Stimulated activated CD4-positive, alpha-beta T cell treated with anti-CD3 and anti-CD28 coated beads, Interleukin-4, amount 100 ng/mL, for 48 hours (primary cell): ENCODE data around the gene NKIRAS1.
"Not testable (repeated sequence)": the region's sequence is repeated elsewhere in the genome, so short reads cannot be mapped to it uniquely, and the experiment has no call there.

Source experiments
- DNase-seq, 2 donors: peaks; one replicate each; pipeline ENCODE4 v3.0.0-alpha.2; 2020; ENCODE audit warnings: low read depth in 2 of 2

Gene NKIRAS1

DNA sequence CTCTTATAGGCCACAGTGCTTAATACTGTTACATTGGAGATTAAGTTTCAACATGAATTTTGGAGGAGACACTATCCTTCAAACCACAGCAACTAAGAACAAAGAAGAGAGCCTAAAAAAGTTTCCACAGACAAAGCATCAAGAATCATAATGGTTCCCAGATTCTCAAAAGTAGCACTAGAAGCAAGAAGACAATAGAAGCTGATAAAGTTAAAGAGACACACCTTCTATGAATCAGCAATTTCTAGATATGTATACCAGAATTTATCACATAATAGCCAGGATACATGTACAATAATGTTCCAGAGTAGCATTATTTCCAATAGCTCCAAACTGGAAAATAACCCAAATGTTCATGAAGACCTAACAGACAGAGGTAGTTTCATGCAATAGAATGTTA lies 12.2 kb downstream of the NKIRAS1 start:
- no peak for DNase-seq

DNA sequence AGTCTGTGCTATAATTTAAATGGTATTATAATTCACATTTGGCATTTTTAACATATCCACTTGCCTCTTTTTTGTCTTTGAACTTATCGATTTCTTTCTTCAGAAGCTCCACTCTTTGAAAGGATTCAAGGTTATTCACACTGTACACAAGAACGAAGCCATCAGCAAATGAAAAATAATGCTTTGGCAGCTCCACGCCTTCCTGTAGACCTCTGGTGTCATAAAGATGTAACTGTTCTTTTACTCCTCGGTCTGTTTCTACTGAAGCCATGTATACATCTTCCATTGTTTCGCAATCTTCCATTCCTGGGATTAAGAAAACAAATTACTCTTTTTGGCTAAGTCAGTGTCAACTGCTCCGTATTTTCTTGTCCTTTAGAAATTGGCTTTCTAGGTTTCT lies 16.0 kb downstream of the NKIRAS1 start:
- no peak for DNase-seq

DNA sequence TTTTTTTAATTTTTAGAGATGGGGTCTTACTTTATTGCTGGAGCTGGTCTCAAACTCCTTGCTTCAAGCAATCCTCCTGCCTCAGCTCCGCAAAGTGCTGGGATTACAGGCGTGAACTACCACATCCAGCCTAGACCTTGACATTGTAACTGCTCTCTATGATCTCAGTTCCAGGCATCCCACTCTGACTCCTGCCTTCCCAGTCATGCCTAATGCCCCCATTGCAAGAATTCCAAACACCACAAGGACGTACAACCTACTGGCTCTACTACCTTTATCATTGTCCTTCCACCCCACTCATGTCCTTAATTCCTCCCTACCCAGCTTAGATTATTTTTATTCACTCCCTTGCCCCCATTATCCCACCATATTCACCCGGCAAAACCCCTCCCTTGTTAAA lies 21.6 kb downstream of the NKIRAS1 start:
- no peak for DNase-seq

DNA sequence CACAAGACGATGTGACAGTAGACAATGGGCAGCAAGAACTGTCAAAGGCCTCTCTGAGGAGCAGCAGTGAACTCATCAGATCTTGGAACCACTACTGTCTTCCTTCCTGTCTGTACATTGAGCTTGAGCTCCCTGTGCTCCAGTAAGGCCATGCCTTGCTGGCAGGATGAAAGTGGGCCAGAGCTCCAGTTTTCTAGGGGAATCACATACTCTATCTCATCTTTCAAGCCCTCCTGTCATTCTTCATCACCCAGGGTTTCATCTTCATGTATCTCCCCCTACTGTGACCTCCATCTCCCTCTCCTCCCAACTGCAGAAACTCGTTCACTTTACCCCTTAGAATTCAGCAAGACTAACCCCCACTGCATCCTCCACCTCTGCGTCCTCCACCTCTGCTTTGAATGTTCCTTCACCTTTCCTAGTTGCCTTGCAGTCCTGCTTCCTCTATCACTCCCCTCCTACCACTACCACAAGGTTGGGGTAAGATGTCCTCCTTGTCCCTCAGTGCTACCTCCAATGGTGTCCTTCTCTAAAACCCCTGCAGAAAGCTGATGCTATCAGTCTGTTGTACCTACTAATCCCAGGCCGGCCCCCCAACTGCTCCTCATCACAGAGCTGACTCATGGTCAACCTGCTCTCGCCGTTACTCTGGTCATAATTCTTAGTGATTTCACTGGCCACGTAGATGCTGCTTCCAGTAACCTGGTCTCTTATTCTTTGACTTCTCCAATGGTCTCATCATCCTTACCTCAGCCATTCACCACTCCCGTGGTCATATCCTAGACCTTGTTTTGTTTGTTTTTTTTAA lies 22.3 kb downstream of the NKIRAS1 start:
- DNase-seq: no peak

DNA sequence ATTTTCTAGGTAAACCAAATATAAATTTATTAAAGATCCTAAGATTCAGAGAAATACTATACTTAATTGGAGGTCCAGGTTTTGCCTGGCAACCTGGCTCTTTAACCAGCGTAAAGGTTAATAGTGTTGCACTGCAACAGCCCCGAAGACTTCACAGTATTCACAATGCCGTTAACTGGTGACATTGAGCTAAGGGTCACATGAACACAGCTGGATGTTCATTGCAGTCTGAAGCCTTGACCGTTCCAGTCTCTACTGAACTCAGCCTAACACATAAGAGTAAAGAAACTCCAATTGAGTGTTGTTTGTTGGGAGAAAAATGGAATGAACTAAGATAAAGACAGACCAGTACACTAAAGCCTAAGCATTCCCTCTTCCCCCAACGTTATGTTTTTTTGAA lies 26.8 kb downstream of the NKIRAS1 start:
- no peak for DNase-seq

DNA sequence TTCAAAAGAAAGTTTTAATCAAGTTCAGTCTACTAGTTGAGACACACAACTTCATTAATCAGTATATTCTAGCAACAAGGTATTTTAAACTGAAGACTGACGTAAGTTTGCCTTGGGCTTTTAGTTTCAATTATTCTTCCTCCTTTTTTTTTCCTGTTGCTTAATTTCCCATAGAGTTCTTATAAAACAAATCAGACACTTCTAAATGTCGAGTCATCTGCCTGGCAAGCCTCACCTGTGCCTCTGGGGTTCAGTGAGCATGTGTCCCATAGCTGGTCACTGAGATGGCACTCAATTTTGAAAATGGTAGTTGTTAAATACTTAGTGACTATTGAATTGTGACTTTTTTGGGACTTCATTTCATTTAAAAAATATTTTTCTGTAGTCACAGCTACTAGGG lies 27.4 kb downstream of the NKIRAS1 start:
- no peak for DNase-seq

DNA sequence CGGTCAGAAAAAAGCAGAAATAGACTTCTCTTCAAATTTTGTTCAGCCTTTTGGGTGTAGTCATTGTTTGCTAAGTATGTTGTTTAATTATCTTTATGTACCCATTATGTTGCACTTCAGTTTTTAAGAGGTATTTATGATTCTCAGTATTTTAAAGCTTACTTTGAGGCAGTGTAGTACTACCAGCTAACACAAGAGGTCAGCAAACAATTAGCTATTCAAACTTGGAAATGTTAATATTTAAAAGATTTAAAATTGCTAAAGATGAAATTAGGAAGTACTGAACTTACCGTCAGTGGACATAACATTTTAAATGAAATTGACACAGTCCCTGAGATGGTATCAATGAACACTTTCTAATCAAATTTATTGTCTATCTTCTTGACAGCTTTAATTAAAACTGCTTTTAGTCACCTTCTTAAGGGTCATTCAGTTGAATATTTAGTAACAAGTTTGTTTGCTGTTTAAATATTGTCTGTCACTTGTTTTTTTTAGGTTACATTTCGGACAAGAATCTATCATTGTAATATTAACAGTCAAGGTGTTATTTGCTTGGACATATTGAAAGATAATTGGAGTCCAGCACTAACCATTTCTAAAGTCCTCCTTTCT lies 28.1 kb downstream of the NKIRAS1 start:
- DNase-seq: no peak

DNA sequence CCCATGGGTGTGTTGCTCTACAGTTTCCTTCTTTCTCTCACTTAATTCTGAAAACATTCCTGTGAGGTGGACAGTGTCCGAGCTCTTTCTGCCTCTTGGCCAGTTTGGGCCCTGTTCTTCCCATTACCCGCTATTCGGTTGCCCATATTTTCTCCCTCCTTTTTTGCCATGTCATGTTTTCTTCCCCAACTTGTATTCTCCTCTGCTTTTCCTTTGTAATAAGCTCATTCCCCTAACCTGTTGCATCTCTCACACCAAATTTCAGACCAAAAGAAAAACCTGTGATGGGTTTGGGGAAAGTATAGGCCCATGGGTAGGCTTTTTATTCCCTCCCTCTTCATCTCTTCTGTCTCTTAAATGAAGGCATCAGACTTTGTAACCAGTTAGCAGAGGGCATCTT lies 30.5 kb downstream of the NKIRAS1 start:
- no peak for DNase-seq

DNA sequence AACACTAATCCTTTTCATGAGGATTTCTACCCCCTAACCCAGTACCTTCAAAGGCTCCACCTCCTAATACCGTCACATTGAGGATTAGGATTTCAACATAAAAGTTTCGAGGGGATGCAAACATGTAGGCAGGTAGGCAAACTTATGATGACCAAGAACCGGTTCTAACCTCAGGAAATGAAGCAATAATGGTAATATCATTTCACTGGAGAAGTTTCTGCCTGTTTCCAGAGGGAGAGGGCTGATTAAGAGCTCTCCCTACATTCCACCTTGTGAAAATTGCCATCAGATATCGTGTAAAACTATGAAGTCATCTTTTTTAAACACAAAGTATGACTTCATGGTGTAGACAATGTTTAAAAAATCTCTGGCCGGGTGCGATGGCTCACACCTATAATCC lies 31.6 kb downstream of the NKIRAS1 start:
- no peak for DNase-seq

DNA sequence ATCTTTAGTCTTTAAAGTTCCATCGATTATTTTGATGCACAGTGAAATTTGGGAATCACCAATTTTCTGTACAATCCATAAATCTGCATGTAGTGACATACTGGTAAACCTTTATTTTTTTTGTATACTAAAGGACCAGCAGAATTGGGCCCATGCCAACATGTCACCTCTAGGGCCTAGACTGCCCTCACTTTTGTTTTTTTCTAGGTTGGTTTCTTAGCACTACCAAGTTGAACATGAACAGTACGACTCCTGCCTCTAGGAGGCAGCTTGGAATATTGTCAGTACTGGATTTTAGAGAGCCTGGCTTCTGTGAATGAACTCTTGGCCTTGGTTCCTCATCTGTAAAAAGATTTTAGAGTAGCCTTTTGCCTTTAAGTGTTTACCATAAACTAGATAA lies 32.3 kb downstream of the NKIRAS1 start:
- no peak for DNase-seq

DNA sequence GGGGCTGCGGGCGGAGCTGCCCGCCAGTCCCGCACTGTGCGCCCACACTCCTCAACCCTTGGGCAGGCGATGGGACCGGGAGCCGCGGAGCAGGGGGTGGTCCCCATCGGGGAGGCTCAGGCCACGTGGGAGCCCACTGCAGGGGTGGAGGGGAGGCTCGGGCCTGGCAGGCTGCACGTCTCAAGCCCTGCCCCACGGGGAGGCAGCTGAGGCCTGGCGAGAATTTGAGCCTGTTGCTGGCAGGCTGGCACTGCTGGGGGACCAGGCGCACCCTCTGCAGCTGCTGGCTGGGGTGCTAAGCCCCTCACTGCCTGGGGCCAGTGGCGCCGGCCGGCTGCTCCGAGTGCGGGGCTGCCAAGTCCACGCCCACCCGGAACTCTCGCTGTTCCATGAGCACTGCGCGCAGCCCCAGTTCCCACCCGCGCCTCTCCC lies 34.3 kb downstream of the NKIRAS1 start:
- DNase-seq: no peak

DNA sequence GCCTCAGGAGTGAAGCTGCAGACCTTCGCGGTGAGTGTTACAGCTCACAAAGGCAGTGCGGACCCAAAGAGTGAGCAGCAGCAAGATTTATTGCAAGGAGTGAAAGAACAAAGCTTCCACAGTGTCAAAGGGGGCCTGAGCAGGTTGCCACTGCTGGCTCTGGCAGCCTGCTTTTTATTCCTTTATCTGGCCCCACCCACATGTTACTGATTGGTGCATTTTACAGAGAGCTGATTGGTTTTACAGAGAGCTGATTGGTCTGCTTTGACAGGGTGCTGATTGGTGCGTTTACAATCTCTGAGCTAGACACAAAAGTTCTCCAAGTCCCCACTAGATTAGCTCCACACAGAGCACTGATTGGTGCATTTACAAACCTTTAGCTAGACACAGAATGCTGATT lies 34.8 kb downstream of the NKIRAS1 start:
- not testable (repeated sequence) for DNase-seq

DNA sequence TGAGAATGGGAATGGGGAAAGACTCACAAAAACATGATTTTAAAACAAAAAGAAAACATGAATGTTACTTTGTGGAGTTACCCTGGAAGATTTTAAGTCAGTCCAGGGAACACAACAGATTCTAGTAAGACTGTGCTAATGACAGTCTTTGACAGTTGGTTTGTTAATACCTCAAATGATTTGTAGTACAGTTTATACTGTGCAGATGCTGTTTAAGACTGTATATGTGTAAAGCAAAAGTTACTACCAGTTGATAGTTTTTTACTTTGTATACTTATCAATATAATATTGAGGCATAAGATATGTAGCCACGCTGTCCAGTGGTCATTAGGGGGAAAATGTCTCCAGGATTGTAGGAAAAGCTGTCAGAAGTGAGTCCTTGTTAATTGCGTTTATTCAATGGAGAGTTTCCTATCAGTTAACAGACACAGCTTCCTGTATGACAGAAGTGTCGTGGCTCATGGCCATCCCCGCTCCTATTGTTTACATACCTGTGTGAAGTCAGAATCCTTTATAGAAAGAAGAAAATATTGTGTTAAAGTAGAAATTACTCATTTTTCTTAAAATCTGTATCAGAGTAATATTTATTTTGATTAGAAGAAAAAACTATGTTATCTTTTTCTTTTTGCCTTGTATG lies 36.0 kb downstream of the NKIRAS1 start:
- no peak for DNase-seq

DNA sequence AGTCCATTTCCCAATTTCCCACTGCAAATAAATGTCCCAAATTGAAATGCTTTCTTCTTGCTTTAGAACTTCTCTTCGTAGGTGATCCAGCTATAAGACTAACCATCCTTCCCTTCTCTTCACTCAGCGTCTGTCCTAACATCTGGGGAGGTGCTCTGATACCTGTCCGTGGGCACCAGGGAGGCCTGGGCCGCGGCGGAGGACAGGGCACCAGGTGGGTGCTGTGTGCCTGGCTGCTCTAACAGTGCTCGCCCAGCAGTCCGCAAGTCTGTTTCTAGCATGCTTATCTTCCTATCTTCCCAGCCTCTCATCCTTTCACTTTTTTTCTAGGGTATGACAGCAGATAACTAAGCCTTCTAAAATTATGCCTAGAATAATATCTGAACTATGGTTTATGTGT lies 37.3 kb downstream of the NKIRAS1 start:
- no peak for DNase-seq

DNA sequence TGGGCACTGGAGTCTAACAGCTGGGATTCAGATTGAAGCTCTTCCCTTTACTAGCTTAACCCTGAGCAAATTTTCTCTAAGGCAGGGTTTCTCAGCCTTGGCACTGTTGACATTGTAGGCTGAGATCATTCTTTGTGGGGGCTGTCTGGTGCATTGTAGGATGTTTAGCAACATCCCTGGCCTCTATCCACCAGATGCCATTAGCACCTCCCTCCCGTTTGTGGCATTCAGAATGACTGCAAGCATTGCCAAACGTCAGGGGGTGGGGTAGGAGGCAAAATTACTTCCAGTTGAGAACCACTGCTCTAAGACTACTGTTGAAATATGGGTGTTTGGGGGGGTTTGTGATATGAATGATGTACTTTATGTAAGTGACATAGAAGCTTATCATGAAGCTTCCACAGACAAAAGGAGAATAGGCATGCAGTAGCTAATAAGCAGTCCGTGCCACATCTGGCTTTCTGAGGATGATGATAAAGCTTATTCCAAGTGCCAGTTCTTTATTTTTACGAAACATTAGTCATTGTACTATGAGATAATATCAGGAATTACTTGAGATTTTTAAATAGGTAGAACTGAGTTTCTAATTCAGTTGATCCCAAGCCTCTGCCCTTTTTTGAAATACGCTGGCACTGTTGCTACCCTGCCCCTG lies 39.3 kb downstream of the NKIRAS1 start:
- DNase-seq: no peak

DNA sequence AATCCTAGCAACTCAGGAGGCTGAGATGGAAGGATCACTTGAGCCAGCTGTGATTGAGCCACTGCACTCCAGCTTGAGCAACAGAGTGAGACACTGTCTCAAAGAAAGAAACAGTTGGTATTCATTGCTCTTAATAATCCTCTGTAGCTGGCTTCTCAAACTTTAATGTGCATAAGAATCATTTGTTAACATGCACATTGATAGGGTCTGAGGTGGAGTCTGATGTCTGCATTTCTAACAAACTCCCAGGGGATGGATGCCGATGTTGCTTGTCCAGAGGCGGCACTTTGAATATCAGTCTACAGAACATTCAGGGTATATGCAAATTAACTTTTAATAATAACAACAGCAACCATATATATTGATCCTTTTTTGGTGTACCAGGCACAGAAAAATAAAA lies 39.9 kb downstream of the NKIRAS1 start:
- DNase-seq: no peak

DNA sequence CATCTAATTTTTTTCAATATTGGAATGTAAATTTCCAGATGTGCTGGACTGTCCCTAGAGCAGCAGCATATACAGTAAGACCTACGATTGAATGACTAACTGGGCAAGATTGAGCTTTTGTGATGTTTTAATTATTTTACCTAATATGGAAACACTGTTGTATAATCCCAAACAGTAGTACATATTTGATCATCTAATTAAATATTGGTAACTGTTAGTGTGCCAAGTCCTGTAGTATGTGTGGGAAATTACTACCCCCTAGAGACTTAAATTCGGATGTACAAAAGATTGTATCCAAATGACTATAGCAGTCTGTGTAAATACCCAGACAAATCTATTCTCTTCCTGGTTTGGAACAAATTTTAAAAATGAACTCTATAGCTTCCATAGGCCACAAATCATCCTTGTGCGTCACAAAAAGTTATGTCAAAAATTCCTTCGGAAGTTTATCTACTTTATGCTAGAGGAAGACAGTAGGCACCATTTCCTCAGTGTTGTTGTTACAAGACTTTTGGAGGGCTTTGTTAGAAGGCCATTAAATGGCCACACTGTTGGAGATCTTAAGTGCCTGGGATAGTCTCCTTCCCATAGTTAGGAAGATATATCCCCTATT lies 41.6 kb downstream of the NKIRAS1 start:
- DNase-seq: no peak

DNA sequence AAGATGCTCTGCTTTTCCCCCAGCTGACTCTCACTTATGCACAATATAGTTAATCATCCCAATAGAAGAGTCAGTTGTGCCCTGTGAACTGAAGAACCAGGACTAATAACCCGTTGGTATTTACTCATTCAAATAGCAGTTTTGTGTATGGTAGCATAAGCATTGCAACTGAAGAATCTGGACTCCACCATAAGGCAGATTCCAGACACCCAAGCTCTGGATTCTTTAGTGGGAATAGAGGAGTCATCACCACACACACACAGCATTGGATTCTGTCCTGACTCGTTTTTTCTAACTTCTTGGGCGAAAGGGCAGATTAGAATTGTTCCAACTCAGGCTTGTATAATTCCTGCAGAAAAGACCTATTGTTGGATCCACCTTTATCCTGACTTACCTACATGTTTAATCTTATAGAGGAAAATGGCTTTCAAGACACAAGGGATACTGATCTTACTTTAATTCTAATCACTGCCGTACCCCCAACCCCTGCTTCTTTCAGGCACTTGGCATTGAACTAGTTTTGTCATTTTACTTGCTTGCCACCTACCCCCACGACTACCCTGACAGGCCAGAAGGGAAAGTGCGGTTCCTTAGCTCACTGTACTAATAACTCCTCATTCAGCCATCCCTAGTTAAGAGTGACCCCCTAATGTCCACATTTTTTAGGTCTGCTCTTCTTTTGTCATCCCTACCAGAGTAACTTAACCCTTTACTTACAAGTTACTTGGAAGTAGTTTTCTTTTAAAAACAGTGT lies 42.3 kb downstream of the NKIRAS1 start:
- DNase-seq: no peak

DNA sequence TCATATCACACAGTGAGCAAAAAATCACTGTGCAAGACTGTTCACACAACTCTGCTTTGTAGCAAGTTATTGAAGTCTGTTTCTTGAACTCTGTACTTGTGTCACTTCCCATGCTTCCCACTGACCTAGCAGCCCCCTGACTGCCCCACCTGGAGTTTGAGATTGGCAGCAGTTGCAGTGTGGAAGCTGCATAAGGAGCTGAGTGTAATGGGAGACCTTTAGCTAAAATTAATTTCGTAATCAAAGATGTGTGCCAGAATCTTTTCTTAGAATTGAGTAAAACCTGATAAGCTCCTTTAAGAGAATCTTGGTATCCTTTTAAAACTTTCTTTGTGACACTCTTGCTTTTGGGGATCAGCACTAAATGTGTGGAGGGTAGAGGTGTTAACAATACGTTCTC lies 42.8 kb downstream of the NKIRAS1 start:
- no peak for DNase-seq

DNA sequence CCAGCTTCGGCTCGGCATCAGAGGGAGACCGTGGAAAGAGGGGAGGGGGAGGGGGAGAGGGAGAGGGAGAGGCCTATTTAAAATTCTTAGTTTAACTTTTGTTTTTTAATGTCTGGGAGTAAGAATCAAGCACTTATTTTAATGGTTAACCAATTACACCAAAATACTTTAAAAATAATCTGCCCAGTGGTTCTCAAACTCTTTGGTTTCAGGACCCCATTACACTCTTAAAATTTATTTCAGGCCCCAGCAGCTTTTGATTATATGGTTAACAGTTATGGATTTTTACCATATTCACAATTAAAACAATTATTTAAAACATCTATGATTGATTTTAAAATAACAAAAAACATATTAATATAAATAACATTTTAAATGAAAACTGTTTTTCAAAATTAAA lies 44.5 kb downstream of the NKIRAS1 start:
- no peak for DNase-seq

DNA sequence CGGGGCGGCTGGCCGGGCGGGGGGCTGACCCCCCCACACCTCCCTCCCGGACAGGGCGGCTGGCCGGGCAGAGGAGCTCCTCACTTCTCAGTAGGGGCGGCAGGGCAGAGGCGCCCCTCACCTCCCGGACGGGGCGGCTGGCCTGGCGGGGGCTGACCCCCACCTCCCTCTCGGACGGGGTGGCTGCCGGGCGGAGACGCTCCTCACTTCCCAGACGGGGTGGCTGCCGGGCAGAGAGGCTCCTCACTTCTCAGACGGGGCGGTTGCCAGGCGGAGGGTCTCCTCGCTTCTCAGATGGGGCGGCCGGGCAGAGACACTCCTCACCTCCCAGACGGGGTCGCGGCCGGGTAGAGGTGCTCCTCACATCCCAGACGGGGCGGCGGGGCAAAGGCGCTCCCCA lies 45.4 kb downstream of the NKIRAS1 start:
- not testable (repeated sequence) for DNase-seq
